ENCODE measurements around the gene MPPED1. TPM values are rescaled to one million over a fixed set of nuclear protein-coding genes. Genes with fewer than 3 reads are reported as not detected.

MPPED1 gene
- total and polyA plus RNA-seq, 2 of the 13 experiments (the other 11 are each of a cell fraction or from before 2014, with no cell fraction given), result 0.77 TPM; not detected in 1

- TF ChIP-seq POGK (CRISPR knock-in tag; conservative IDR thresholded peaks at IDR 0.05), result no peak
- TF ChIP-seq RFX5 (IDR thresholded peaks at IDR 0.05; ENCODE audit: low read depth, low read length), result no peak
- 0 out of 2 replicates have a peak, but pooled peaks have one; percentile 57 for TF ChIP-seq ZNF333 (CRISPR knock-in tag; IDR thresholded peaks at IDR 0.05; ENCODE audit: borderline replicate concordance)
- TF ChIP-seq ZFX (CRISPR knock-in tag; IDR thresholded peaks at IDR 0.05; ENCODE audit: low read depth), result peak; percentile 78
- no peak for TF ChIP-seq ZNF235 (CRISPR knock-in tag; IDR thresholded peaks at IDR 0.05; ENCODE audit: borderline replicate concordance)
- TF ChIP-seq ZFP36L1 (CRISPR knock-in tag; IDR thresholded peaks at IDR 0.05), result no peak
- no peak for TF ChIP-seq MAFF (IDR thresholded peaks at IDR 0.05; ENCODE audit: low read depth, low read length)
- TF ChIP-seq PCBP1 (IDR thresholded peaks at IDR 0.05; ENCODE audit: borderline replicate concordance, low read depth, low read length), result no peak
- no peak for TF ChIP-seq ELK4 (CRISPR knock-in tag; IDR thresholded peaks at IDR 0.05; ENCODE audit: borderline replicate concordance)
- no peak for TF ChIP-seq SSRP1 (CRISPR knock-in tag; IDR thresholded peaks at IDR 0.05)
- no peak for TF ChIP-seq KLF11 (CRISPR knock-in tag; IDR thresholded peaks at IDR 0.05)
- no peak for TF ChIP-seq CBX1 (IDR thresholded peaks at IDR 0.05; ENCODE audit: low read depth)
- TF ChIP-seq ZBTB44 (CRISPR knock-in tag; IDR thresholded peaks at IDR 0.05), result no peak
- TF ChIP-seq ZSCAN12 (CRISPR knock-in tag; IDR thresholded peaks at IDR 0.05), result no peak
- no peak for TF ChIP-seq SP1 (IDR thresholded peaks at IDR 0.05)
- no peak for TF ChIP-seq SP1 (CRISPR knock-in tag; IDR thresholded peaks at IDR 0.05)
- peak; percentile 32; the same call in 1 of the 2 replicates for TF ChIP-seq GMEB1 (CRISPR knock-in tag; IDR thresholded peaks at IDR 0.05; ENCODE audit: borderline replicate concordance)
- TF ChIP-seq PREB (CRISPR knock-in tag; IDR thresholded peaks at IDR 0.05), result no peak
- TF ChIP-seq THYN1 (CRISPR knock-in tag; IDR thresholded peaks at IDR 0.05; ENCODE audit: borderline replicate concordance, low read depth), result no peak
- TF ChIP-seq NR2C2 (CRISPR knock-in tag; IDR thresholded peaks at IDR 0.05; ENCODE audit: borderline replicate concordance), result no peak
- TF ChIP-seq ZNF891 (CRISPR knock-in tag; IDR thresholded peaks at IDR 0.05), result no peak
- TF ChIP-seq ZNF326 (CRISPR knock-in tag; IDR thresholded peaks at IDR 0.05; ENCODE audit: borderline replicate concordance), result no peak
- no peak for TF ChIP-seq CCDC6 (CRISPR knock-in tag; IDR thresholded peaks at IDR 0.05)
These were observed 14.8 kb upstream of the MPPED1 start (continued) for GRCh38 chr22:43396934-43397457.
